ENCODE results near the gene EYS. TPM values are rescaled to one million over a fixed set of nuclear protein-coding genes. Genes with fewer than 3 reads are reported as not detected.

Gene EYS
- total and polyA plus RNA-seq, 9 of the 15 experiments (the other 6 are each of a cell fraction or from before 2014, with no cell fraction given) = 0.03 to 0.36 (median 0.10) TPM; not detected in 2

DNA sequence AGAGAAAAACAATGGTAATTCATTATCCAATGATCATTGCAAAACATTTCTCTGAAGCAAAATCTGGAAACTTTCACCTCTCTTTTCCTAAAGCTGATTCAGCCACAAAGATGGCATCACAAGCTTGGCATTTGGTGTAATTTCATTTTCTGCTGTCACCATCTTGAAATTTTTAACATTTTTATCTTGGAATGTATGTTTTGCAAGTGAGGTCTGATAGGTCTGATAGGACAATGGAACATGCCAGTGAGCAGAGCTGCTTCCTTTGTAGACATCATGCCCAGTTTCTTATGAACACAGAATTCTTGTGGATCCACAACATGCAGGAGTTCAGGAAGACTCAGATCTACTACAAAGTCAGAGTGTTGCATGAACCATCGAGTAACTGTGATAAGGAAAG, 969.6 kb downstream of the EYS start:
- Histone ChIP-seq H3K79me2 (ENCODE audit: control insufficient read depth, insufficient read depth, low read length) (no peaks in the 10 kb centered on the region), H2AFZ (ENCODE audit: low read depth, low read length) (no peak overlapping the region), H3K27ac (ENCODE audit: extremely low read depth, low read depth, low read length) (no peak overlapping the region), H3K36me3 (ENCODE audit: control insufficient read depth, insufficient read depth, low read length) (no peaks in the 10 kb centered on the region), H3K9ac (ENCODE audit: insufficient read depth in 1 of 2, low read depth in 2 of 2, low read length in 2 of 2) (no peak overlapping the region), H3K4me2 (ENCODE audit: insufficient read depth, low read length) (no peak overlapping the region), H3K9me1 (ENCODE audit: control insufficient read depth, insufficient read depth, low read length) (no peaks in the 10 kb centered on the region), H3K27me3 (ENCODE audit: control insufficient read depth in 2 of 2, insufficient read depth in 2 of 2, low read length in 2 of 2) (no peaks in the 10 kb centered on the region), H4K20me1 (replicated peaks; ENCODE audit: control insufficient read depth, insufficient read depth, low read length) (no peaks in the 10 kb centered on the region), H3K9me3 (replicated peaks; ENCODE audit: control insufficient read depth, insufficient read depth, low read depth, low read length) (no peaks in the 10 kb centered on the region), H3K4me1 (replicated peaks in 1 of 2; ENCODE audit: control insufficient read depth in 2 of 2, insufficient read depth in 2 of 2, low read length in 2 of 2) (no peaks in the 10 kb centered on the region), H3K4me3 (no peak overlapping the region)
- TF ChIP-seq, protein P1, sequence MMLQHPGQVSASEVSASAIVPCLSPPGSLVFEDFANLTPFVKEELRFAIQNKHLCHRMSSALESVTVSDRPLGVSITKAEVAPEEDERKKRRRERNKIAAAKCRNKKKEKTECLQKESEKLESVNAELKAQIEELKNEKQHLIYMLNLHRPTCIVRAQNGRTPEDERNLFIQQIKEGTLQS (IDR thresholded peaks at IDR 0.05) = no peak
- TF ChIP-seq, protein P1 (CRISPR knock-in tag; conservative IDR thresholded peaks at IDR 0.05) = no peak
- intact Hi-C loops (cut with micrococcal nuclease) = no loop called here
- FAIRE-seq (no peak), ATAC-seq (no peak), DNase-seq (ENCODE audit: extremely low read depth in 1 of 4, low spot score in 3 of 4) (no peak)
- ChIA-PET CTCF (ENCODE audit: low intra/inter-chr PET ratio) (no interaction called here), POLR2A (no interaction called here)
- BruUV-seq (replicated peaks) = no TSS peak
- in situ Hi-C loops (cut with MboI) = no loop called here
- WGBS (ENCODE audit: insufficient coverage, low coverage, missing lambda C conversion rate) = 0% methylated on average over 1 of the region's 1 CpG

DNA sequence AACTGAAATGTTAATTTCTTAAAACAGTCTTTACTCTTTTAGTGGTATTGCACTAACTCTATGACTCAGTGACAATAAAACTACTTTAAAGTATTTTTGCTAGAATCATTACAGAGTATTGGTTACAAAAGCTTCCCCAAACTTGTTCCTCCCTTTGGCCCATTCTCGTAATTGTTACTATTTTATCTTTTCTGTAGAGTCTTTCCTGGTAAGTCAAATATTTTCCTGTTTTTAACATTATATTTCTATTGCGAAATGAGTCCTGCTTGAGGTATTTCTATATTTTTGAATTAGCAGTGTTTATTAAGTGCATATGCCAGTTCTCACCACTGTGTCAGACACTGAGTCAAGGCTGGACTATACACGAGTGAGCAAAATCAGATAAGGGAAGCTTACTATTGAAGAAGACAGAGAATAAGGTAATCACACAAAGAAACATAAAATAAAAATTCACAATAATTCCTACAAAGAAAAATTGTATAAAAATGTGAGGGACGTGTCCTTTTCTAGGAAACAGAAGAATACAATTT, 970.5 kb downstream of the EYS start:
- CTCF ChIA-PET (ENCODE audit: low intra/inter-chr PET ratio) = no interaction called here
- no peak for DNase-seq (ENCODE audit: extremely low read depth in 1 of 4, low spot score in 3 of 4)
- Histone ChIP-seq H3K4me2 (ENCODE audit: insufficient read depth, low read length) (no peak overlapping the region), H3K4me1 (replicated peaks in 1 of 2; ENCODE audit: control insufficient read depth in 2 of 2, insufficient read depth in 2 of 2, low read length in 2 of 2) (no peaks in the 10 kb centered on the region), H3K4me3 (no peak overlapping the region), H3K27ac (ENCODE audit: extremely low read depth, low read depth, low read length) (no peak overlapping the region), H3K9me3 (replicated peaks; ENCODE audit: control insufficient read depth, insufficient read depth, low read depth, low read length) (no peaks in the 10 kb centered on the region), H2AFZ (ENCODE audit: low read depth, low read length) (no peak overlapping the region), H3K79me2 (ENCODE audit: control insufficient read depth, insufficient read depth, low read length) (no peaks in the 10 kb centered on the region), H3K9me1 (ENCODE audit: control insufficient read depth, insufficient read depth, low read length) (no peaks in the 10 kb centered on the region), H4K20me1 (replicated peaks; ENCODE audit: control insufficient read depth, insufficient read depth, low read length) (no peaks in the 10 kb centered on the region), H3K36me3 (ENCODE audit: control insufficient read depth, insufficient read depth, low read length) (no peaks in the 10 kb centered on the region), H3K9ac (ENCODE audit: insufficient read depth in 1 of 2, low read depth in 2 of 2, low read length in 2 of 2) (no peak overlapping the region), H3K27me3 (ENCODE audit: control insufficient read depth in 2 of 2, insufficient read depth in 2 of 2, low read length in 2 of 2) (no peaks in the 10 kb centered on the region)
- no peak for FAIRE-seq
- intact Hi-C loops (cut with micrococcal nuclease) = no loop called here
- no peak for ATAC-seq
- in situ Hi-C loops (cut with MboI) = no loop called here
- no TSS peak for BruUV-seq (replicated peaks)
- POLR2A ChIA-PET = interaction anchor here (0.6 kb wide), 1 partner anchor 1599 kb away, joined by 3 read pairs; no protein-coding TSS in a partner anchor
- 4% methylated on average over 4 of the region's 4 CpGs for WGBS (ENCODE audit: insufficient coverage, low coverage, missing lambda C conversion rate)
- TF ChIP-seq PRMT5 (CRISPR knock-in tag; IDR thresholded peaks at IDR 0.05) (no peak), NCOA4 (IDR thresholded peaks at IDR 0.05; ENCODE audit: partially characterized antibody) (no peak), NFXL1 (CRISPR knock-in tag; IDR thresholded peaks at IDR 0.05) (no peak), THRAP3 (IDR thresholded peaks at IDR 0.05; ENCODE audit: borderline replicate concordance) (no peak), E2F3 (CRISPR knock-in tag; IDR thresholded peaks at IDR 0.05) (no peak), RUNX1 (IDR thresholded peaks at IDR 0.05; ENCODE audit: low read depth) (no peak), L3MBTL2 (IDR thresholded peaks at IDR 0.05) (no peak), MTF1 (CRISPR knock-in tag; IDR thresholded peaks at IDR 0.05; ENCODE audit: borderline replicate concordance) (no peak), ESRRA (IDR thresholded peaks at IDR 0.05; ENCODE audit: borderline replicate concordance, low read depth) (no peak), ZNF431 (CRISPR knock-in tag; IDR thresholded peaks at IDR 0.05) (no peak)
- TF ChIP-seq, protein P2, sequence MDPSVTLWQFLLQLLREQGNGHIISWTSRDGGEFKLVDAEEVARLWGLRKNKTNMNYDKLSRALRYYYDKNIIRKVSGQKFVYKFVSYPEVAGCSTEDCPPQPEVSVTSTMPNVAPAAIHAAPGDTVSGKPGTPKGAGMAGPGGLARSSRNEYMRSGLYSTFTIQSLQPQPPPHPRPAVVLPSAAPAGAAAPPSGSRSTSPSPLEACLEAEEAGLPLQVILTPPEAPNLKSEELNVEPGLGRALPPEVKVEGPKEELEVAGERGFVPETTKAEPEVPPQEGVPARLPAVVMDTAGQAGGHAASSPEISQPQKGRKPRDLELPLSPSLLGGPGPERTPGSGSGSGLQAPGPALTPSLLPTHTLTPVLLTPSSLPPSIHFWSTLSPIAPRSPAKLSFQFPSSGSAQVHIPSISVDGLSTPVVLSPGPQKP (CRISPR knock-in tag; IDR thresholded peaks at IDR 0.05) = no peak
- TF ChIP-seq, protein P3, sequence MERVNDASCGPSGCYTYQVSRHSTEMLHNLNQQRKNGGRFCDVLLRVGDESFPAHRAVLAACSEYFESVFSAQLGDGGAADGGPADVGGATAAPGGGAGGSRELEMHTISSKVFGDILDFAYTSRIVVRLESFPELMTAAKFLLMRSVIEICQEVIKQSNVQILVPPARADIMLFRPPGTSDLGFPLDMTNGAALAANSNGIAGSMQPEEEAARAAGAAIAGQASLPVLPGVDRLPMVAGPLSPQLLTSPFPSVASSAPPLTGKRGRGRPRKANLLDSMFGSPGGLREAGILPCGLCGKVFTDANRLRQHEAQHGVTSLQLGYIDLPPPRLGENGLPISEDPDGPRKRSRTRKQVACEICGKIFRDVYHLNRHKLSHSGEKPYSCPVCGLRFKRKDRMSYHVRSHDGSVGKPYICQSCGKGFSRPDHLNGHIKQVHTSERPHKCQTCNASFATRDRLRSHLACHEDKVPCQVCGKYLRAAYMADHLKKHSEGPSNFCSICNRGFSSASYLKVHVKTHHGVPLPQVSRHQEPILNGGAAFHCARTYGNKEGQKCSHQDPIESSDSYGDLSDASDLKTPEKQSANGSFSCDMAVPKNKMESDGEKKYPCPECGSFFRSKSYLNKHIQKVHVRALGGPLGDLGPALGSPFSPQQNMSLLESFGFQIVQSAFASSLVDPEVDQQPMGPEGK (CRISPR knock-in tag; IDR thresholded peaks at IDR 0.05; ENCODE audit: borderline replicate concordance) = no peak
